MG63 (cell line): ENCODE measurements around the gene SH3BP4. TPM values are rescaled to one million over a fixed set of nuclear protein-coding genes. Genes with fewer than 3 reads are reported as not detected.

ENCODE experiments used
- DNase-seq: peaks from one replicate; pipeline ENCODE4 v3.0.0-alpha.2; 2020
- H3K27me3 ChIP-seq: fragments of 250-450 bp; sonication (Bioruptor Pico); 2 replicates; pipeline ENCODE4 v1.5.1; 2020; ENCODE audit warnings: mild to moderate bottlenecking, moderate library complexity
- H3K36me3 ChIP-seq: fragments of 250-450 bp; sonication (Bioruptor Pico); 2 replicates; pipeline ENCODE4 v1.5.1; 2020; ENCODE audit warnings: mild to moderate bottlenecking, moderate library complexity
- H3K4me3 ChIP-seq: fragments of 250-450 bp; sonication (Bioruptor Pico); 2 replicates; pipeline ENCODE4 v1.5.1; 2020; ENCODE audit warnings: mild to moderate bottlenecking, moderate library complexity
- H3K9me3 ChIP-seq: fragments of 250-450 bp; sonication (Bioruptor Pico); 2 replicates; pipeline ENCODE4 v1.5.1; 2020; ENCODE audit warnings: mild to moderate bottlenecking, moderate library complexity
- total RNA-seq: library from RNA; depleted of rRNA; stranded (reverse); fragments of >200 nt; shearing (Covaris generic); gene quantifications from 2 replicates; pipeline ENCODE4 v1.2.3, GENCODE V29; 2014; ENCODE audit warnings: low replicate concordance

The SH3BP4 gene
- total RNA-seq, 1 experiment from 2014 or later = 34.2 TPM

- no peaks in the 10 kb centered on the region for H3K9me3 ChIP-seq
- H3K36me3 ChIP-seq = peaks cover 36% of the 10 kb centered on the region
- H3K4me3 ChIP-seq = no peak overlapping the region
- no peak for DNase-seq
- no peaks in the 10 kb centered on the region for H3K27me3 ChIP-seq
Measured at GRCh38 chr2:234973008-234973407, 21.2 kb downstream of the SH3BP4 start.

- no peak for DNase-seq
- Histone ChIP-seq H3K4me3 (no peak overlapping the region), H3K27me3 (no peaks in the 10 kb centered on the region), H3K9me3 (no peaks in the 10 kb centered on the region; the same call in 1 of the 2 replicates), H3K36me3 (peaks cover 45% of the 10 kb centered on the region)
Measured at GRCh38 chr2:234974501-234975385, 22.9 kb downstream of the SH3BP4 start.

GRCh38 chr2:234975611-234976010, 23.8 kb downstream of the SH3BP4 start:
- DNase-seq = no peak
- H3K27me3 ChIP-seq = no peaks in the 10 kb centered on the region
- H3K9me3 ChIP-seq = no peaks in the 10 kb centered on the region; the same call in 1 of the 2 replicates
- peaks cover 44% of the 10 kb centered on the region for H3K36me3 ChIP-seq
- no peak overlapping the region for H3K4me3 ChIP-seq

GRCh38 chr2:234976479-234977227, 24.8 kb downstream of the SH3BP4 start:
- peaks cover 36% of the 10 kb centered on the region for H3K36me3 ChIP-seq
- no peak for DNase-seq
- no peaks in the 10 kb centered on the region; the same call in 1 of the 2 replicates for H3K9me3 ChIP-seq
- no peak overlapping the region for H3K4me3 ChIP-seq
- no peaks in the 10 kb centered on the region for H3K27me3 ChIP-seq

GRCh38 chr2:234977228-234977679, 25.4 kb downstream of the SH3BP4 start:
- DNase-seq = no peak
- H3K36me3 ChIP-seq = peaks cover 36% of the 10 kb centered on the region
- H3K4me3 ChIP-seq = no peak overlapping the region
- no peaks in the 10 kb centered on the region for H3K27me3 ChIP-seq
- H3K9me3 ChIP-seq = no peaks in the 10 kb centered on the region; the same call in 1 of the 2 replicates

GRCh38 chr2:234978466-234979203, 26.8 kb downstream of the SH3BP4 start:
- no peak overlapping the region for H3K4me3 ChIP-seq
- peak; percentile 47 for DNase-seq

GRCh38 chr2:234979204-234980167, 27.7 kb downstream of the SH3BP4 start:
- no peak for DNase-seq
- H3K27me3 ChIP-seq = no peaks in the 10 kb centered on the region
- H3K9me3 ChIP-seq = no peaks in the 10 kb centered on the region; the same call in 1 of the 2 replicates
- H3K4me3 ChIP-seq = no peak overlapping the region
- H3K36me3 ChIP-seq = peaks cover 33% of the 10 kb centered on the region

More at GRCh38 chr2:234978466-234979203, 26.8 kb downstream of the SH3BP4 start:
- Histone ChIP-seq H3K27me3 (no peaks in the 10 kb centered on the region), H3K9me3 (no peaks in the 10 kb centered on the region; the same call in 1 of the 2 replicates), H3K36me3 (peaks cover 37% of the 10 kb centered on the region)

GRCh38 chr2:234980451-234981187, 28.8 kb downstream of the SH3BP4 start:
- Histone ChIP-seq H3K36me3 (peaks cover 33% of the 10 kb centered on the region), H3K4me3 (no peak overlapping the region), H3K27me3 (no peaks in the 10 kb centered on the region), H3K9me3 (no peaks in the 10 kb centered on the region; the same call in 1 of the 2 replicates)
- DNase-seq = no peak

- H3K4me3 ChIP-seq = peak overlapping the region; percentile 5
- peak; percentile 98 for DNase-seq
- H3K36me3 ChIP-seq = peaks cover 41% of the 10 kb centered on the region
- no peaks in the 10 kb centered on the region; the same call in 1 of the 2 replicates for H3K9me3 ChIP-seq
- H3K27me3 ChIP-seq = no peaks in the 10 kb centered on the region
Measured at GRCh38 chr2:234981197-234982095, 29.6 kb downstream of the SH3BP4 start.

GRCh38 chr2:234982096-234982834, 30.4 kb downstream of the SH3BP4 start:
- no peak for DNase-seq
- Histone ChIP-seq H3K9me3 (no peaks in the 10 kb centered on the region; the same call in 1 of the 2 replicates), H3K27me3 (no peaks in the 10 kb centered on the region), H3K36me3 (peaks cover 43% of the 10 kb centered on the region), H3K4me3 (peak overlapping the region; percentile 5)

GRCh38 chr2:234983011-234983726, 31.4 kb downstream of the SH3BP4 start:
- peaks cover 47% of the 10 kb centered on the region for H3K36me3 ChIP-seq
- DNase-seq = no peak
- no peaks in the 10 kb centered on the region for H3K27me3 ChIP-seq
- H3K4me3 ChIP-seq = no peak overlapping the region
- no peaks in the 10 kb centered on the region; the same call in 1 of the 2 replicates for H3K9me3 ChIP-seq

- no peaks in the 10 kb centered on the region for H3K9me3 ChIP-seq
- H3K36me3 ChIP-seq = peaks cover 34% of the 10 kb centered on the region
- no peak overlapping the region for H3K4me3 ChIP-seq
- DNase-seq = no peak
- no peaks in the 10 kb centered on the region for H3K27me3 ChIP-seq
Measured at GRCh38 chr2:234985608-234986245, 33.9 kb downstream of the SH3BP4 start.
